HG02642 (cell line): Measurements from ENCODE around the gene OSBPL9.
"Not testable (repeated sequence)": the region's sequence is repeated elsewhere in the genome, so short reads cannot be mapped to it uniquely, and the experiment has no call there.

ENCODE experiments used
- ATAC-seq: cut with Tn5 transposase; IDR thresholded peaks from one replicate; pipeline ENCODE4 v1.9.1; 2021; ENCODE audit warnings: mild to moderate bottlenecking; ENCODE audit not compliant: unreplicated experiment, poor library complexity

Gene OSBPL9

GRCh38 chr1:51605961-51606723 lies 10.8 kb upstream of the OSBPL9 start:
- no peak for ATAC-seq

- no peak for ATAC-seq
Measured at GRCh38 chr1:51607681-51608095, 9.2 kb upstream of the OSBPL9 start.

- ATAC-seq: not testable (repeated sequence)
Measured at GRCh38 chr1:51610104-51610503, 6.8 kb upstream of the OSBPL9 start.

- ATAC-seq: no peak
Measured at GRCh38 chr1:51610637-51611036, 6.3 kb upstream of the OSBPL9 start.

GRCh38 chr1:51612447-51612961 lies 4.4 kb upstream of the OSBPL9 start:
- ATAC-seq: no peak

GRCh38 chr1:51615780-51616291 lies 1.1 kb upstream of the OSBPL9 start:
- ATAC-seq: no peak

GRCh38 chr1:51616490-51616889 lies 402 bp upstream of the OSBPL9 start:
- ATAC-seq: no peak

- no peak for ATAC-seq
Measured at GRCh38 chr1:51618715-51619114, 1.8 kb downstream of the OSBPL9 start.

GRCh38 chr1:51620470-51620869 lies 3.6 kb downstream of the OSBPL9 start:
- no peak for ATAC-seq

GRCh38 chr1:51621161-51621560 lies 4.3 kb downstream of the OSBPL9 start:
- ATAC-seq: no peak

- ATAC-seq: no peak
Measured at GRCh38 chr1:51621841-51622454, 5.1 kb downstream of the OSBPL9 start.

- ATAC-seq: no peak
Measured at GRCh38 chr1:51622455-51622913, 5.6 kb downstream of the OSBPL9 start.

GRCh38 chr1:51623025-51623424 lies 6.1 kb downstream of the OSBPL9 start:
- ATAC-seq: no peak

GRCh38 chr1:51623450-51623849 lies 6.6 kb downstream of the OSBPL9 start:
- ATAC-seq: no peak

GRCh38 chr1:51624855-51625254 lies 8.0 kb downstream of the OSBPL9 start:
- ATAC-seq: no peak

- ATAC-seq: no peak
Measured at GRCh38 chr1:51627672-51628071, 10.8 kb downstream of the OSBPL9 start.

GRCh38 chr1:51628715-51629590 lies 12.1 kb downstream of the OSBPL9 start:
- ATAC-seq: no peak

- ATAC-seq: no peak
Measured at GRCh38 chr1:51629918-51630317, 13.0 kb downstream of the OSBPL9 start.

GRCh38 chr1:51630393-51630792 lies 13.5 kb downstream of the OSBPL9 start:
- no peak for ATAC-seq

- ATAC-seq: no peak
Measured at GRCh38 chr1:51630922-51631321, 14.0 kb downstream of the OSBPL9 start.
